Measurements from ENCODE around the gene FBXW11. TPM values are rescaled to one million over a fixed set of nuclear protein-coding genes. Genes with fewer than 3 reads are reported as not detected.

The FBXW11 gene
- 129 TPM for total RNA-seq

GRCh38 chr5:172006321-172007174, at the start of gene FBXW11:
FBXW11 (minus strand) TSS chr5:172006638; CDS start chr5:172006502, 136 bp downstream.

Other genes with a start within 250 kb of the FBXW11 start
- gene SMIM23, start 220.8 kb downstream of the FBXW11 start, total RNA-seq, result not detected
- 11.2 TPM for gene STK10, start 181.6 kb upstream of the FBXW11 start, total RNA-seq
- not detected for gene EFCAB9, start 187.5 kb upstream of the FBXW11 start, total RNA-seq

Data from camera-type eye (tissue), 1 donor.